ENCODE measurements around the gene TRAK2. TPM values are rescaled to one million over a fixed set of nuclear protein-coding genes. Genes with fewer than 3 reads are reported as not detected.
"Not testable (repeated sequence)": the region's sequence is repeated elsewhere in the genome, so short reads cannot be mapped to it uniquely, and the experiment has no call there.

TRAK2 gene
- total and polyA plus RNA-seq, 2 donors (not counting 1 experiment from before 2014, with no cell fraction given) = 73.2 to 81.1 TPM

DNA sequence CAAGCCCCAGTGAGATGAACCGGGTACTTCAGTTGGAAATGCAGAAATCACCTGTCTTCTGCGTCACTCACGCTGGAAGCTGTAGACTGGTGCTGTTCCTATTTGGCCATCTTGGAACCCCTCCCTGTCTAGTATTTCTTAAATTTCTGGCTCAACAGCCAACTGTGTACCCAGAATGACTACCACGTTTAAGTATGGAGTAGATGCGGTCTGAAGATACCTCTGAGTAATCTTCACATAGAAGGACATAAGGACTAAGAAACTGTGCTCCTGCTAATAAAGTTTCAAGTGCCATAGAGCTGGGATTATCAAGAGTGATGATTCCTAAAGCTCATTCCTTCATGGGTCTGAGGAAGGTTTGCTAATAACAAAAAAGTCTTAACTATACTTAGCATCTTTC, 20.4 kb downstream of the TRAK2 start:
- peaks cover 31% of the 10 kb centered on the region for H3K79me2 ChIP-seq (ENCODE audit: control insufficient read depth, insufficient read depth, low read length)

DNA sequence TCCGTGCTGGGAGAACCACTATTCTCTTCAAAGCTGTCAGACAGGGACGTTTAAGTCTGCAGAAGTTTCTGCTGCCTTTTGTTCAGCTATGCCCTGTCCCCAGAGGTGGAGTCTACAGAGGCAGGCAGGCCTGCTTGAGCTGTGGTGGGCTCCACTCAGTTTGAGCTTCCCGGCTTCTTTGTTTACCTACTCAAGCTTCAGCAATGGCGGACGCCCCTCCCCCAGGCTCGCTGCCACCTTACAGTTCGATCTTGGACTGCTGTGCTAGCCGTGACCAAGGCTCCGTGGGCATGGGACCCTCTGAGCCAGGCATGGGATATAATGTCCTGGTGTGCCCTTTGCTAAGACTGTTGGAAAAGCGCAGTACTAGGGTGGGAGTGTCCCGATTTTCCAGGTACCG, 20.9 kb downstream of the TRAK2 start:
- not testable (repeated sequence) for H3K36me3 ChIP-seq (ENCODE audit: control insufficient read depth, insufficient read depth, low read length); H3K4me1 ChIP-seq (ENCODE audit: control insufficient read depth, extremely low read depth, insufficient read depth, low read length); H3K9ac ChIP-seq (ENCODE audit: insufficient read depth, low read length); H3K4me2 ChIP-seq (ENCODE audit: extremely low read depth, insufficient read depth, low read length); H2AFZ ChIP-seq (ENCODE audit: low read length); H4K20me1 ChIP-seq (ENCODE audit: control insufficient read depth, extremely low read depth, insufficient read depth, low read length); H3K9me3 ChIP-seq (ENCODE audit: control insufficient read depth, insufficient read depth, low read depth, low read length); DNase-seq (ENCODE audit: low read depth in 2 of 2); H3K27ac ChIP-seq (ENCODE audit: insufficient read depth, low read length); H3K4me3 ChIP-seq (replicated peaks in 1 of 4; ENCODE audit: control extremely low read depth in 1 of 4, insufficient read depth in 1 of 4, low read depth in 3 of 4, low read length in 4 of 4); H3K27me3 ChIP-seq (ENCODE audit: control insufficient read depth, insufficient read depth, low read length)
- peaks cover 29% of the 10 kb centered on the region for H3K79me2 ChIP-seq (ENCODE audit: control insufficient read depth, insufficient read depth, low read length)

More for the DNA sequence above, 20.4 kb downstream of the TRAK2 start:
- Histone ChIP-seq H3K27me3 (ENCODE audit: control insufficient read depth, insufficient read depth, low read length) (no peaks in the 10 kb centered on the region), H3K9ac (ENCODE audit: insufficient read depth, low read length) (no peak overlapping the region), H3K36me3 (ENCODE audit: control insufficient read depth, insufficient read depth, low read length) (no peaks in the 10 kb centered on the region), H3K4me2 (ENCODE audit: extremely low read depth, insufficient read depth, low read length) (no peak overlapping the region), H4K20me1 (ENCODE audit: control insufficient read depth, extremely low read depth, insufficient read depth, low read length) (no peaks in the 10 kb centered on the region), H3K27ac (ENCODE audit: insufficient read depth, low read length) (no peak overlapping the region), H3K4me3 (replicated peaks in 1 of 4; ENCODE audit: control extremely low read depth in 1 of 4, insufficient read depth in 1 of 4, low read depth in 3 of 4, low read length in 4 of 4) (no peak overlapping the region), H3K9me3 (ENCODE audit: control insufficient read depth, insufficient read depth, low read depth, low read length) (no peaks in the 10 kb centered on the region), H2AFZ (ENCODE audit: low read length) (no peak overlapping the region), H3K4me1 (ENCODE audit: control insufficient read depth, extremely low read depth, insufficient read depth, low read length) (peaks cover 10% of the 10 kb centered on the region)
- DNase-seq (ENCODE audit: low read depth in 2 of 2) = no peak
- no peak for TF ChIP-seq EZH2 (IDR thresholded peaks at IDR 0.05; ENCODE audit: low read length, missing control alignments)
- TF ChIP-seq, protein P1, sequence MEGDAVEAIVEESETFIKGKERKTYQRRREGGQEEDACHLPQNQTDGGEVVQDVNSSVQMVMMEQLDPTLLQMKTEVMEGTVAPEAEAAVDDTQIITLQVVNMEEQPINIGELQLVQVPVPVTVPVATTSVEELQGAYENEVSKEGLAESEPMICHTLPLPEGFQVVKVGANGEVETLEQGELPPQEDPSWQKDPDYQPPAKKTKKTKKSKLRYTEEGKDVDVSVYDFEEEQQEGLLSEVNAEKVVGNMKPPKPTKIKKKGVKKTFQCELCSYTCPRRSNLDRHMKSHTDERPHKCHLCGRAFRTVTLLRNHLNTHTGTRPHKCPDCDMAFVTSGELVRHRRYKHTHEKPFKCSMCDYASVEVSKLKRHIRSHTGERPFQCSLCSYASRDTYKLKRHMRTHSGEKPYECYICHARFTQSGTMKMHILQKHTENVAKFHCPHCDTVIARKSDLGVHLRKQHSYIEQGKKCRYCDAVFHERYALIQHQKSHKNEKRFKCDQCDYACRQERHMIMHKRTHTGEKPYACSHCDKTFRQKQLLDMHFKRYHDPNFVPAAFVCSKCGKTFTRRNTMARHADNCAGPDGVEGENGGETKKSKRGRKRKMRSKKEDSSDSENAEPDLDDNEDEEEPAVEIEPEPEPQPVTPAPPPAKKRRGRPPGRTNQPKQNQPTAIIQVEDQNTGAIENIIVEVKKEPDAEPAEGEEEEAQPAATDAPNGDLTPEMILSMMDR (conservative IDR thresholded peaks at IDR 0.05 in 1 of 2, IDR thresholded peaks at IDR 0.05 in 1 of 2; ENCODE audit: low read depth in 1 of 2, low read length in 2 of 2) = no peak

DNA sequence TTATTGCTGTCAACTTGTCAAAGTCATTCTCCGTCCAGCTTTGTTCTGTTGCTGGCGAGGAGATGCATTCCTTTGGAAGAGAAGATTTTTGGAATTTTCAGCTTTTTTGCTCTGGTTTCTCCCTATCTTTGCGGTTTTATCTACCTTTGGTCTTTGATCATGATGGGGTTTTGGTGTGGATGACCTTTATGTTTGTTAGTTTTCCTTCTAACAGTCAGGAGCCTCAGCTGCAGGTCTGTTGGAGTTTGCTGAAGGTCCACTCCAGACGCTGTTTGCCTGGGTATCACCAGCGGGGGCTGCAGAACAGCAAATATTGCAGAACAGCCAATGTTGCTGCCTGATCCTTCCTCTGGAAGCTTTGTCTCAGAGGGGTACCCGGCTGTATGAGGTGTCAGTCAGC, 21.4 kb downstream of the TRAK2 start:
- not testable (repeated sequence) for H3K9me3 ChIP-seq (ENCODE audit: control insufficient read depth, insufficient read depth, low read depth, low read length); DNase-seq (ENCODE audit: low read depth in 2 of 2); H3K4me1 ChIP-seq (ENCODE audit: control insufficient read depth, extremely low read depth, insufficient read depth, low read length); H3K4me3 ChIP-seq (replicated peaks in 1 of 4; ENCODE audit: control extremely low read depth in 1 of 4, insufficient read depth in 1 of 4, low read depth in 3 of 4, low read length in 4 of 4); H3K4me2 ChIP-seq (ENCODE audit: extremely low read depth, insufficient read depth, low read length); H4K20me1 ChIP-seq (ENCODE audit: control insufficient read depth, extremely low read depth, insufficient read depth, low read length); H3K36me3 ChIP-seq (ENCODE audit: control insufficient read depth, insufficient read depth, low read length); H3K27ac ChIP-seq (ENCODE audit: insufficient read depth, low read length); H3K27me3 ChIP-seq (ENCODE audit: control insufficient read depth, insufficient read depth, low read length); H3K9ac ChIP-seq (ENCODE audit: insufficient read depth, low read length); H2AFZ ChIP-seq (ENCODE audit: low read length)
- peaks cover 26% of the 10 kb centered on the region for H3K79me2 ChIP-seq (ENCODE audit: control insufficient read depth, insufficient read depth, low read length)

DNA sequence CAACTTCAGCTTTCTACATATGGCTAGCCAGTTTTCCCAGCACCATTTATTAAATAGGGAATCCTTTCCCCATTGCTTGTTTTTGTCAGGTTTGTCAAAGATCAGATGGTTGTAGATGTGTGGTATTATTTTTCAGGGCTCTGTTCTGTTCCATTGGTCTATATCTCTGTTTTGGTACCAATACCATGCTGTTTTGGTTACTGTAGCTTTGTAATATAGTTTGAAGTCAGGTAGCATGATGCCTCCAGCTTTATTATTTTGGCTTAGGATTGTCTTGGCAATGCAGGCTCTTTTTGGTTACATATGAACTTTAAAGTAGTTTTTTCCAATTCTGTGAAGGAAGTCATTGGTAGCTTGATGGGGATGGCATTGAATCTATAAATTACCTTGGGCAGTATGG, 22.9 kb downstream of the TRAK2 start:
- not testable (repeated sequence) for H2AFZ ChIP-seq (ENCODE audit: low read length); DNase-seq (ENCODE audit: low read depth in 2 of 2)

More for the DNA sequence above, 22.9 kb downstream of the TRAK2 start:
- H3K4me3 ChIP-seq (replicated peaks in 1 of 4; ENCODE audit: control extremely low read depth in 1 of 4, insufficient read depth in 1 of 4, low read depth in 3 of 4, low read length in 4 of 4); H3K4me1 ChIP-seq (ENCODE audit: control insufficient read depth, extremely low read depth, insufficient read depth, low read length); H3K9ac ChIP-seq (ENCODE audit: insufficient read depth, low read length); H3K36me3 ChIP-seq (ENCODE audit: control insufficient read depth, insufficient read depth, low read length); H3K27me3 ChIP-seq (ENCODE audit: control insufficient read depth, insufficient read depth, low read length); H3K27ac ChIP-seq (ENCODE audit: insufficient read depth, low read length); H4K20me1 ChIP-seq (ENCODE audit: control insufficient read depth, extremely low read depth, insufficient read depth, low read length); H3K9me3 ChIP-seq (ENCODE audit: control insufficient read depth, insufficient read depth, low read depth, low read length); H3K4me2 ChIP-seq (ENCODE audit: extremely low read depth, insufficient read depth, low read length): not testable (repeated sequence)
- peaks cover 22% of the 10 kb centered on the region for H3K79me2 ChIP-seq (ENCODE audit: control insufficient read depth, insufficient read depth, low read length)

All from fibroblast of lung (primary cell).